T-cell (primary cell): ENCODE results near the gene HOTAIR. TPM values are rescaled to one million over a fixed set of nuclear protein-coding genes. Genes with fewer than 3 reads are reported as not detected.

Experiments used
- ATAC-seq, 4 experiments: fragments of 200-7000 bp in 3 of 4; fragments of 150-1000 bp in 1 of 4; cut with Tn5 transposase; replicated peaks in 1 of 4; 1 replicate in 3 of 4; 2 replicates in 1 of 4; pipeline ENCODE4 v1.10.0; 2021; ENCODE audit warnings: moderate library complexity in 3 of 4, mild to moderate bottlenecking in 2 of 4, moderate number of reproducible peaks in 1 of 4
- CTCF ChIA-PET, 2 donors: fragments of 300-600 bp; sonication (Branson Sonifier 250); formaldehyde crosslinking; loops; one replicate each; lab custom pipeline; 2022; ENCODE audit warnings: antibody characterized with exemption in 2 of 2; lab: Charles Lee
- POLR2A ChIA-PET, 2 donors: fragments of 300-600 bp; sonication (Branson Sonifier 250); formaldehyde crosslinking; loops; one replicate each; lab custom pipeline; 2022; ENCODE audit warnings: antibody characterized with exemption in 2 of 2; lab: Charles Lee
- DNase-seq, 35 experiments: peaks; one replicate each; pipeline versions ENCODE4 v3.0.0 to v3.0.0-alpha.2; 2013 to 2023
- H3K27ac ChIP-seq: one replicate; pipeline ENCODE4 v1.5.1; 2013; ENCODE audit warnings: low read length
- H3K27me3 ChIP-seq, 2 experiments: replicated peaks in 1 of 2; 1 replicate in 1 of 2; 2 replicates in 1 of 2; pipeline versions ENCODE4 v1.6.1 to v1.7.0; 2013; ENCODE audit warnings: low read length in 1 of 2, mixed read lengths in 1 of 2; ENCODE audit not compliant: control insufficient read depth in 2 of 2, insufficient read depth in 2 of 2; ENCODE audit errors: extremely low read depth in 1 of 2
- H3K36me3 ChIP-seq, 2 donors: 1 replicate in 1 of 2; 2 replicates in 1 of 2; pipeline versions ENCODE4 v1.6.1 to v1.7.0; 2013; ENCODE audit warnings: low read length in 1 of 2; ENCODE audit not compliant: control insufficient read depth in 2 of 2, insufficient read depth in 1 of 2; ENCODE audit errors: extremely low read depth in 1 of 2
- H3K4me1 ChIP-seq, 2 experiments: 1 replicate in 1 of 2; 2 replicates in 1 of 2; pipeline versions ENCODE4 v1.6.1 to v1.7.0; 2013; ENCODE audit warnings: low read length in 2 of 2, mixed read lengths in 1 of 2; ENCODE audit not compliant: insufficient read depth in 2 of 2, control insufficient read depth in 1 of 2; ENCODE audit errors: extremely low read depth in 1 of 2
- H3K4me3 ChIP-seq, 2 donors: 1 replicate in 1 of 2; 2 replicates in 1 of 2; pipeline versions ENCODE4 v1.5.1 to v1.7.0; 2013; ENCODE audit warnings: mild to moderate bottlenecking in 2 of 2, low read length in 1 of 2, moderate library complexity in 1 of 2; ENCODE audit not compliant: control insufficient read depth in 1 of 2; ENCODE audit errors: extremely low read depth in 1 of 2
- H3K9me3 ChIP-seq: 2 replicates; pipeline ENCODE4 v1.7.0; 2013
- H3K27ac Mint-ChIP-seq, 2 donors: one replicate each; pipeline ENCODE4 v1.8.0; 2020 to 2021; ENCODE audit warnings: mild to moderate bottlenecking in 2 of 2, mixed read lengths in 2 of 2
- H3K27me3 Mint-ChIP-seq, 2 donors: one replicate each; pipeline ENCODE4 v1.8.0; 2021 to 2022; ENCODE audit warnings: mixed read lengths in 2 of 2
- H3K36me3 Mint-ChIP-seq: one replicate; pipeline ENCODE4 v1.8.0; 2021; ENCODE audit warnings: mixed read lengths
- H3K4me1 Mint-ChIP-seq, 3 donors: one replicate each; pipeline ENCODE4 v1.8.0; 2020 to 2022; ENCODE audit warnings: mixed read lengths in 3 of 3, mild to moderate bottlenecking in 1 of 3
- H3K4me3 Mint-ChIP-seq, 3 donors: one replicate each; pipeline ENCODE4 v1.8.0; 2020 to 2022; ENCODE audit warnings: mild to moderate bottlenecking in 3 of 3, mixed read lengths in 3 of 3, moderate library complexity in 3 of 3
- H3K9me3 Mint-ChIP-seq, 3 donors: one replicate each; pipeline ENCODE4 v1.8.0; 2020 to 2022; ENCODE audit warnings: mixed read lengths in 3 of 3
- WGBS: methylation state at CpG from one replicate; pipeline ENCODE4 v1.1.5; 2013; ENCODE audit warnings: missing lambda C conversion rate; ENCODE audit not compliant: insufficient coverage; 5-methylcytosine and 5-hydroxymethylcytosine counted together
- total RNA-seq, 35 experiments: library from RNA in 6 of 35; stranded (reverse) in 6 of 35; fragments of 120-200 nt in 1 of 35; gene quantifications; one replicate each; pipeline versions ENCODE4 v1.2.1 to v1.2.4 and lab custom pipeline; 2013 to 2026

HOTAIR gene
- total RNA-seq, 5 donors from 2014 or later (not counting 1 experiment from before 2014, with no cell fraction given) = not detected

DNA sequence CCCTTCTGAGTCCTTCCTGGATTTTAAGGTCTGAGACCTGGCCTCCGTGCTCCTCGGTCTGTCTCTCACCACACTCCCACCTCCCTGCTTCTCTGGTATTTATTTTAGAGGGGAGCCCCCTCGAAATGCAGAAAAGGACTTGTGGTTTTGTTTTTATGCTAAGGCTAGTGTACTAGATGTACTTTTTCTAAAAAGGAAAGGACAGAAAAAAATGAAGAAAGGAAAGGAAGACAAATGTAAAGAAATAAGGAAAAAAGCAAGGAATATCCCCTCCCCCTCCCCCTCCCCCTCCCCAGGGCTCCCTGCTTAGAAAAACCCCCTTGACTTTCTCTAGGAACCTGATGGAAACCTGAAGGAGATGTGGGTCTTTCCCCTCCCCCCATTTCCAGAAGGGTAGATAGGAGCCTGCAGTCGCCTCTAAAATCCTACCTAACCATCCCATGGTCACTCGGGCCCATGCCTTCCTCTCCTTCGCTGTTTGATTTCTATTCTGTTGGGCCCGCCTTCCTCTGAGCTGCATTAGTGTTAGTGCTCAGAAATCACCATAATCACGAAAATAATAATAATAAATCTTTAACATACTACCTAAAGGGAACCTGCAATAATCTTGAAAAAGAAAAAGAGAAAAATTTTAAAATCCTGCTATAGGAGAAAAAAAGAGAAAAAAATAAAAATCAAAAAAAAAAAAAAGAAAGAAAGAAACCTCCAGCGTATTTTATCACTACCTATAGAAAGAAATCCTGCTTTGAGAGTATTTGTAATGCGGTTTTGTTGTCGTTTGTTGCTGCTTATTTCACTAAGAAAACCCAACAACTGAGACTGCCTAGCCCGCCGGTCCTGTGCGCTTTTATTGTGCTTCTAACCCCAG, 37.1 kb upstream of the HOTAIR start:
- Mint-ChIP-seq H3K27ac (peak overlapping the region in 1 of 2 donors; percentile 56), H3K4me1 (peaks cover 30 to 39% (median 31%) of the 10 kb centered on the region in 3 donors), H3K27me3 (peaks cover 67 to 92% of the 10 kb centered on the region in 2 donors), H3K36me3 (no peaks in the 10 kb centered on the region), H3K9me3 (no peaks in the 10 kb centered on the region), H3K4me3 (no peak overlapping the region)
- peaks cover 24 to 93% of the 10 kb centered on the region in 2 experiments for H3K27me3 ChIP-seq
- no peak overlapping the region for H3K27ac ChIP-seq
- ChIA-PET POLR2A (interaction anchor here (0.6 kb wide), 2 partner anchors 20 to 313 kb away, joined by 7 to 10 read pairs; partner anchors contain the start of gene COPZ1 (in 1 of the 2)), CTCF (interaction anchor here in 1 of 2 donors (0.7 kb wide), 1 partner anchor 167 kb away, joined by 3 read pairs; no protein-coding TSS in a partner anchor)
- H3K4me3 ChIP-seq = no peak overlapping the region
- no peaks in the 10 kb centered on the region for H3K36me3 ChIP-seq
- H3K4me1 ChIP-seq = peaks cover 0 to 42% of the 10 kb centered on the region in 2 experiments
- no CpG with 5 or more reads among the region's 14 CpGs for whole genome bisulfite sequencing
- no peaks in the 10 kb centered on the region for H3K9me3 ChIP-seq
- DNase-seq (no peak), ATAC-seq (no peak)

DNA sequence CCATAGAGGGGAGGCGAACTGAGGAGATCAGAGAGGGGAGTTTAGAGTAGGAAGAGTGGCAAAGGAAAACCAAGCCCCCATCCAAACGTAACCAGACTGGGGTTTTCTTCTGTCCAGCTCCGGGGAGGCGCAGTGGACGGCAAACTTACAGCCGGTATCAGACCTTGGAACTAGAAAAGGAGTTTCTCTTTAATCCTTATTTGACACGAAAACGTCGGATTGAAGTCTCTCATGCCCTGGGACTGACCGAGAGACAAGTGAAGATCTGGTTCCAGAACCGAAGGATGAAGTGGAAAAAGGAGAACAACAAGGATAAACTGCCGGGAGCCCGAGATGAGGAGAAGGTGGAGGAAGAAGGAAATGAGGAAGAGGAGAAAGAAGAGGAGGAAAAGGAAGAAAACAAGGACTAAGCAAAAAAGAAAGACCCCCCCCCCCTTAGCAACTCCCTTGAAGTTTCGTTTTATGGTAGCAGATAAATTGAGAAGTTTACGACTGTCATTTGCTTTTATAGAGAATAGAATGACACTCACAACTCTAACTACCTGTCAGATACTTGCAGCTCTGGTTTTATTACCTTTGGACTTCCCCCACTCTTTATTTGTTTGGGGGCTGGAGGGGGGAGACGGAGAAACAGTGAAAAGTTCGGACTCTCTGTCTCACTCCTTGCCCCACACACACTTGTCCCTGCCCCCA, 36.4 kb upstream of the HOTAIR start:
- no peaks in the 10 kb centered on the region for H3K9me3 ChIP-seq
- H3K36me3 ChIP-seq = no peaks in the 10 kb centered on the region
- H3K9me3 Mint-ChIP-seq = no peaks in the 10 kb centered on the region
- peak overlapping the region in 1 of 2 donors; percentile 56 for H3K27ac Mint-ChIP-seq
- H3K4me1 Mint-ChIP-seq = peaks cover 34 to 43% (median 37%) of the 10 kb centered on the region in 3 donors
- H3K27me3 Mint-ChIP-seq = peaks cover 75 to 94% of the 10 kb centered on the region in 2 donors
- no peak overlapping the region for H3K4me3 ChIP-seq
- no peaks in the 10 kb centered on the region for H3K36me3 Mint-ChIP-seq
- ChIA-PET POLR2A (interaction anchor here in 1 of 2 donors (0.6 kb wide), 1 partner anchor 19 kb away, joined by 7 read pairs; no protein-coding TSS in a partner anchor), CTCF (interaction anchor here in 1 of 2 donors (0.5 kb wide), 1 partner anchor 14 kb away, joined by 3 read pairs; no protein-coding TSS in a partner anchor)
- 7% methylated on average over 3 of the region's 17 CpGs for WGBS
- no peak for DNase-seq
- H3K27ac ChIP-seq = no peak overlapping the region
- H3K4me3 Mint-ChIP-seq = no peak overlapping the region
- no peak for ATAC-seq
- H3K4me1 ChIP-seq = peaks cover 0 to 42% of the 10 kb centered on the region in 2 experiments
- peaks cover 24 to 93% of the 10 kb centered on the region in 2 experiments for H3K27me3 ChIP-seq

DNA sequence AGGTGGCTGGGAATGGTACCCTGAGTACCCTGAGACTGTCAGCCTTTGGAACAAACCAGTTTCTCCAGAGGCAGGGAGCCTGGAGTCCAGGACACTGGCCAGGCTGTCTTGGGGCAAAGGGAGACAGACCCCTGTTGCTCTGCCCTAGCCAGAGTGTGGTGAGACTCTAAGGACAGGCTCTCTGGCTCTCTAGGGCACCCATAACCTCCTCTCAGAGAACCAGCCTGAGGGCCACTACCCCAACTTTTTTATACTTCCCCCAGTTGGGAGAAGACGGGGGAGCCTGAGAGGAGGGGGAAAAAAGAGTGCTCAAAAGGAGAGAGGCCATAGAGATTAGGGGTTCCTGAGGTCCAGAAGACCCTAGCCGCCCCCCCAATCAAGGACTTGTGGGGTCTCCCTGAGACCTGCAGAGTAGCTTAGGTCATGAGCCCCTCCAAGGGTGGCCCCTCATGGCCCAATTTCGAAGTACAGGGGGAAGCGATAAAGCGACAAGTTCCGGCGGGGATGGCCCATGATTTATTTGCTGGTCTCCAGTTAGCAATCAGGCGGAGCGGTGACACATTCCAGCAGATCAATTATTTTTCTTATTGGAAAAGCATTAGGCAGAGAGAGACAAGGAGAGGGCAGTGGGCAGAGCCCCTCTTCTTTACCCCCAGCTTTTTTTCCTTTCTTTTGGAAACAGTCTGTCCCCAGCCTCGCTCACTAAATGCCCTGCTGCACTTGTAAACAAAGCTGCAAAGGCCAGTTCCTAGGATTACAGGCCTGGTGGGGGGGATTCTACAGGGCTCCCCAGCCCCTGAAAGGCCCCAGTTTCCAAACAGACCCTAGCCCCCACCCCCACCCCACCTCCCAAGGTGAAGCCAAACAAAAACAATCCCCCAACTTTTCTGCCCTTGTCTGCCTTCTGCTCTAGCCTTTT, 35.6 kb upstream of the HOTAIR start:
- ChIA-PET POLR2A (no interaction called here), CTCF (no interaction called here)
- Histone ChIP-seq H3K4me3 (no peak overlapping the region), H3K27ac (no peak overlapping the region), H3K4me1 (peaks cover 0 to 49% of the 10 kb centered on the region in 2 experiments), H3K36me3 (no peaks in the 10 kb centered on the region), H3K27me3 (peaks cover 23 to 93% of the 10 kb centered on the region in 2 experiments), H3K9me3 (no peaks in the 10 kb centered on the region)
- Mint-ChIP-seq H3K36me3 (no peaks in the 10 kb centered on the region), H3K4me1 (peaks cover 38 to 46% (median 45%) of the 10 kb centered on the region in 3 donors), H3K4me3 (peak overlapping the region in 2 of 3 donors; percentile 31 to 81), H3K9me3 (no peaks in the 10 kb centered on the region), H3K27me3 (peaks cover 79 to 94% of the 10 kb centered on the region in 2 donors), H3K27ac (peak overlapping the region in 1 of 2 donors; percentile 43)
- WGBS = no CpG with 5 or more reads among the region's 10 CpGs
- DNase-seq = no peak
- no peak for ATAC-seq

DNA sequence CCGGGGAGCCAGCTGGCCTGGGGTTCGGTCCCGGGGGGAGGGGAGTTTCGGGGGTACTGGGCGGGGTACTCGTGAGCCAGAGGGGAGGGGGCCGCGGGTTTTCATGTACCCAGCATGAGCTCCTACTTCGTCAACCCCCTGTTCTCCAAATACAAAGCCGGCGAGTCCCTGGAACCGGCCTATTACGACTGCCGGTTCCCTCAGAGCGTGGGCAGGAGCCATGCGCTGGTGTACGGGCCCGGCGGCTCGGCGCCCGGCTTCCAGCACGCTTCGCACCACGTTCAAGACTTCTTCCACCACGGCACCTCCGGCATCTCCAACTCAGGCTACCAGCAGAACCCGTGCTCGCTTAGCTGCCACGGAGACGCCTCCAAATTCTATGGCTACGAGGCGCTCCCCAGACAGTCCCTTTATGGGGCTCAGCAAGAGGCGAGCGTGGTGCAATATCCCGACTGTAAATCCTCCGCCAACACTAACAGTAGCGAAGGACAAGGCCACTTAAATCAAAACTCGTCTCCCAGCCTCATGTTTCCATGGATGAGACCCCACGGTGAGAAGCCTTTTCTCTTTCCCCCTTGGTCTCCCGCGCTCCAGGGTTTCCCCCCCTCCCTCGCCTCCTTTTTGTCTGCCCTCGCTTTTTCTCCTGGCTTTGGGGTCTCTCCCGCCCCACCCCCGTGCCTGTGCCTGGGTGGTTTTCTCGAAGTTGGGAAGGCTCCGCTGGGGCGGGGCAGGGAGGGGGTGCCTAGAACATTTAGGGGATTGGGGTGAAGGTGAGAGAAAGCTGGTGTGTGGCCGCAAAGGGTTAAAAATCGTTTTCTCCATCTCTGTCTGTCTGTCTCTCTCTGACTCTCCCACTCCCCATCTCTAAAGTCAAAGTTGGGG, 34.7 kb upstream of the HOTAIR start:
- peak overlapping the region; percentile 49 to 81 (median 62) for H3K4me3 Mint-ChIP-seq
- H3K9me3 ChIP-seq = no peaks in the 10 kb centered on the region
- peak overlapping the region in 1 of 2 donors; percentile 25 for H3K4me3 ChIP-seq
- peak overlapping the region in 1 of 2 donors; percentile 36 for H3K27ac Mint-ChIP-seq
- H3K4me1 Mint-ChIP-seq = peaks cover 32 to 40% (median 39%) of the 10 kb centered on the region in 3 donors
- CTCF ChIA-PET = interaction anchor here (0.6 to 4.4 kb wide), 17 partner anchors 10 to 246 kb away, joined by 3 to 41 read pairs (median 5); partner anchors contain the start of genes HOXC5 (in 1 of the 2), HOXC9 (in 1 of the 2) and SMUG1 (in 1 of the 2)
- H3K27ac ChIP-seq = no peak overlapping the region
- peak in 6 of 35 experiments; percentile 22 to 52 (median 28) for DNase-seq
- H3K36me3 Mint-ChIP-seq = no peaks in the 10 kb centered on the region
- no peaks in the 10 kb centered on the region for H3K36me3 ChIP-seq
- peaks cover 19 to 93% of the 10 kb centered on the region in 2 experiments for H3K27me3 ChIP-seq
- peak; percentile 46 to 49 (median 47) for ATAC-seq
- 4% methylated on average over 22 of the region's 51 CpGs for WGBS
- POLR2A ChIA-PET = interaction anchor here (0.7 kb wide), 2 partner anchors 62 to 454 kb away, joined by 6 to 8 read pairs; no protein-coding TSS in a partner anchor
- no peaks in the 10 kb centered on the region for H3K9me3 Mint-ChIP-seq
- peaks cover 75 to 93% of the 10 kb centered on the region in 2 donors for H3K27me3 Mint-ChIP-seq
- H3K4me1 ChIP-seq = peaks cover 0 to 40% of the 10 kb centered on the region in 2 experiments

DNA sequence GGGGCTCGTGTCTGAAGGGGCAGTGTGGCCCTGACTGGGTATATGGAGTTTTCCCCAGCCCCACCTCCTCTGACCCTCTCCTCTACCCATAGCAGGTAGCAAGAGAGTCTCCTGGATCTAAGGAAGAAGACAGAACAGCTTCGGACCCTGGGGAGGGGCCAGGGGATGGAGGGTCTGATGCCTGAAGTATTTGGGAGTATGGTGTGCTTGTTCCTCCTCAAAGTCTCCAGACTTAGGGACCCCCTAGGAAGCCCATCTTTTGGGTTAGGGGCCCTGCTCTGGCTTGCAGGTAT, 33.5 kb upstream of the HOTAIR start:
- WGBS = no CpG with 5 or more reads among the region's 2 CpGs
- H3K4me1 Mint-ChIP-seq = peaks cover 30 to 39% (median 37%) of the 10 kb centered on the region in 3 donors
- H3K27me3 ChIP-seq = peaks cover 15 to 93% of the 10 kb centered on the region in 2 experiments

More for the DNA sequence above, 33.5 kb upstream of the HOTAIR start:
- Histone ChIP-seq H3K4me3 (no peak overlapping the region), H3K4me1 (peaks cover 0 to 35% of the 10 kb centered on the region in 2 experiments), H3K27ac (no peak overlapping the region), H3K36me3 (no peaks in the 10 kb centered on the region), H3K9me3 (no peaks in the 10 kb centered on the region)
- no peak overlapping the region for H3K27ac Mint-ChIP-seq
- no peaks in the 10 kb centered on the region for H3K36me3 Mint-ChIP-seq
- H3K27me3 Mint-ChIP-seq = peaks cover 76 to 92% of the 10 kb centered on the region in 2 donors
- H3K9me3 Mint-ChIP-seq = no peaks in the 10 kb centered on the region
- ChIA-PET CTCF (interaction anchor here (0.9 to 4.4 kb wide), 6 partner anchors 15 to 198 kb away, joined by 3 to 41 read pairs (median 17); no protein-coding TSS in a partner anchor), POLR2A (no interaction called here)
- DNase-seq = no peak
- ATAC-seq = no peak
- peak overlapping the region in 1 of 3 donors; percentile 49 for H3K4me3 Mint-ChIP-seq
